HEK293T (cell line): Measurements from ENCODE around the gene PLEKHA5.
"Not testable (repeated sequence)": the region's sequence is repeated elsewhere in the genome, so short reads cannot be mapped to it uniquely, and the experiment has no call there.

ENCODE experiments used
- CTCF ChIA-PET: fragments of 350-600 bp; formaldehyde crosslinking; extraction: SDS; loops from one replicate; lab custom pipeline; 2021; ENCODE audit warnings: antibody characterized with exemption, inconsistent platforms; lab: Yijun Ruan, JAX
- POLR2A ChIA-PET: fragments of 350-600 bp; formaldehyde crosslinking; extraction: SDS; loops from one replicate; lab custom pipeline; 2020; ENCODE audit warnings: antibody characterized with exemption, inconsistent platforms; lab: Yijun Ruan, JAX
- DNase-seq: peaks from one replicate; pipeline ENCODE4 v3.0.0; 2012; ENCODE audit warnings: mixed read lengths; ENCODE audit errors: extremely low spot score
- ARNT ChIP-seq: fragments of 450-650 bp; IDR thresholded peaks from 2 replicates; pipeline ENCODE4 v1.6.1; 2017; ENCODE audit warnings: mild to moderate bottlenecking
- BHLHE40 ChIP-seq: fragments of 450-650 bp; IDR thresholded peaks from 2 replicates; pipeline ENCODE4 v1.6.1; 2016; ENCODE audit warnings: mild to moderate bottlenecking, moderate library complexity, borderline replicate concordance
- CTBP1 ChIP-seq: fragments of 450-650 bp; IDR thresholded peaks from 2 replicates; pipeline ENCODE4 v1.6.1; 2016; ENCODE audit warnings: borderline replicate concordance
- ELF4 ChIP-seq: fragments of 450-650 bp; IDR thresholded peaks from 2 replicates; pipeline ENCODE4 v1.6.1; 2017; ENCODE audit warnings: antibody characterized with exemption
- FOXA1 ChIP-seq: fragments of 450-650 bp; IDR thresholded peaks from 2 replicates; pipeline ENCODE4 v1.6.1; 2016; ENCODE audit warnings: mild to moderate bottlenecking
- FOXK2 ChIP-seq: fragments of 450-650 bp; IDR thresholded peaks from 2 replicates; pipeline ENCODE4 v1.6.1; 2016; ENCODE audit warnings: mild to moderate bottlenecking
- FOXM1 ChIP-seq: fragments of 450-650 bp; IDR thresholded peaks from 2 replicates; pipeline ENCODE4 v1.6.1; 2017; ENCODE audit warnings: mild to moderate bottlenecking, borderline replicate concordance
- HDGF ChIP-seq: fragments of 450-650 bp; IDR thresholded peaks from 2 replicates; pipeline ENCODE4 v1.6.1; 2017; ENCODE audit warnings: antibody characterized with exemption, borderline replicate concordance
- L3MBTL2 ChIP-seq: fragments of 450-650 bp; conservative IDR thresholded peaks from 2 replicates; pipeline ENCODE4 v1.6.1; 2016; ENCODE audit warnings: mild to moderate bottlenecking
- LEF1 ChIP-seq: fragments of 450-650 bp; IDR thresholded peaks from 2 replicates; pipeline ENCODE4 v1.6.1; 2017; ENCODE audit warnings: mild to moderate bottlenecking, borderline replicate concordance
- NFRKB ChIP-seq: fragments of 450-650 bp; IDR thresholded peaks from 2 replicates; pipeline ENCODE4 v1.6.1; 2016; ENCODE audit warnings: mild to moderate bottlenecking, moderate library complexity
- SP1 ChIP-seq: fragments of 450-650 bp; IDR thresholded peaks from 2 replicates; pipeline ENCODE4 v1.6.1; 2017
- SUZ12 ChIP-seq: fragments of 450-650 bp; IDR thresholded peaks from 2 replicates; pipeline ENCODE4 v1.6.1; 2016; ENCODE audit warnings: mild to moderate bottlenecking
- TARDBP ChIP-seq: fragments of 450-650 bp; IDR thresholded peaks from 2 replicates; pipeline ENCODE4 v1.6.1; 2016
- ZNF384 ChIP-seq: fragments of 450-650 bp; IDR thresholded peaks from 2 replicates; pipeline ENCODE4 v1.6.1; 2016
- TF ChIP-seq, protein P1 (sequence below): fragments of 450-650 bp; IDR thresholded peaks from 2 replicates; pipeline ENCODE4 v1.6.1; 2016

The PLEKHA5 gene

DNA sequence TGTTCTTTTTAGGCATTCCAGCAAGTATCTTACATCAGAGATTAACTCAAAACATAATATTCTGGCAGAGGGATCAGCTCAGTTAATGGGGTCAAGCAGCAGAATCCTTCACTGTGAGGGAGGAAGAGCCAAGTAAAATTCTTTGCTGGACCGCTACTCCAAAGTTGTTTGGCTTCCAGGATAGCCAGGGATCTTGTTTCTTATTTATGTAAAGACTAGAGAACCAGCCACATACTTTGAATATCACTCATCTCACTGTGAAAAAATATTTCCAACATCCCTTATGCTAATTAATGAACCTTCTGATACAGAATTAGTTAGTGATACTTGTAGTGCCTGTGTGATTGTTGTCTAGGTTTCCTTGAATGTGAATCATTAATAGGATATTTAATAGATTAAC is 94.2 kb downstream of the PLEKHA5 start:
- ChIA-PET POLR2A (no interaction called here), CTCF (interaction anchor here (0.9 kb wide), 1 partner anchor 8 kb away, joined by 4 read pairs; no protein-coding TSS in a partner anchor)
- no peak for TF ChIP-seq NFRKB
- no peak for TF ChIP-seq FOXM1
- no peak for TF ChIP-seq L3MBTL2
- no peak for TF ChIP-seq HDGF
- TF ChIP-seq FOXA1, result no peak
- no peak for TF ChIP-seq TARDBP
- no peak for TF ChIP-seq ELF4
- TF ChIP-seq CTBP1, result no peak
- no peak for DNase-seq

GRCh38 chr12:19224746-19225145 is 95.2 kb downstream of the PLEKHA5 start:
- DNase-seq, result no peak
- POLR2A ChIA-PET, result no interaction called here
- CTCF ChIA-PET, result no interaction called here
- TF ChIP-seq L3MBTL2 (no peak), SUZ12 (no peak), LEF1 (no peak), FOXM1 (no peak), CTBP1 (no peak), SP1 (no peak), TARDBP (no peak), ZNF384 (no peak), ARNT (no peak), NFRKB (no peak), FOXK2 (no peak), ELF4 (no peak)

DNA sequence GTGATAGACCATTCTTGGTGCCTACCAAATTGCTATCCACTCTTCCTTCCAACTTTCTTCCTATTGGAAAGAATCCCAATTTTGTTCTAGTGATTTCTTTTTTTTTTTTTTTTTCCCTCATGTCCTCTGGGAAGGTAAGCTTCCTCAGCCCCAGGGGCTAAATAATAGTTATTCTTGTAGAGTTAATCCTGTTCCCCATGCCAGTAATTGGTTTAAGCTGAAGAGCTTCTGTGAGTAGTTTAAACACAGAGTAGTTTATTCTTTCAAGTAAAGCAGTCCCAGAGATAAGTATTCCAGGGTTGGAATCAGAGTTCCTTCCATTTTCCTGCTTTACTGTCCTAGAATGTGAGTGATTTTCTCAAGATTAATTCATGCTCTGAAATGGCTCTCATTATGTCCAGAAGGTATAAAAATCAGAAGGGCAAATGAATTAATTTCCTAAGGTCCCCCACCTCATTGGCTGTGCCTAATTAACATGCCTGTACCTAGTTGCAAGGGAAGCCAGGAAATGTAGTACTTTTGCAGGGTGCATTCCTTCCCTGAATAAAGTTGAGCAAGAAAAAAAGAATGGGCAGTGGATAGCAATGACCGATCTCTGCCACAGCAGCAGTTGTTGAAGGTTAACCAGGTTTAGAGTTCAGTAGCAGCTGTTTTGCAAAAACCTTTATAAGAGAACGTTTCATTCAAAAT is 97.8 kb downstream of the PLEKHA5 start:
- no peak for DNase-seq
- POLR2A ChIA-PET, result no interaction called here

GRCh38 chr12:19227880-19228210 is 98.3 kb downstream of the PLEKHA5 start:
- no peak for DNase-seq
- POLR2A ChIA-PET, result no interaction called here
- TF ChIP-seq L3MBTL2, result no peak
- TF ChIP-seq HDGF, result no peak
- no peak for TF ChIP-seq BHLHE40
- TF ChIP-seq ELF4, result no peak
- TF ChIP-seq SUZ12, result no peak
- no peak for TF ChIP-seq NFRKB
- no peak for TF ChIP-seq FOXA1
- TF ChIP-seq FOXK2, result no peak
- TF ChIP-seq TARDBP, result no peak
- no peak for TF ChIP-seq FOXM1
- no peak for TF ChIP-seq LEF1
- no peak for TF ChIP-seq ARNT
- TF ChIP-seq ZNF384, result no peak
- CTCF ChIA-PET, result interaction anchor here (0.6 kb wide), 1 partner anchor 357 kb away, joined by 3 read pairs; no protein-coding TSS in a partner anchor

More for the DNA sequence above, 97.8 kb downstream of the PLEKHA5 start:
- CTCF ChIA-PET, result no interaction called here
- TF ChIP-seq CTBP1, result no peak

GRCh38 chr12:19229021-19229420 is 99.5 kb downstream of the PLEKHA5 start:
- CTCF ChIA-PET, DNase-seq, POLR2A ChIA-PET: not testable (repeated sequence)

- ChIA-PET POLR2A (no interaction called here), CTCF (no interaction called here)
- TF ChIP-seq, protein P1, sequence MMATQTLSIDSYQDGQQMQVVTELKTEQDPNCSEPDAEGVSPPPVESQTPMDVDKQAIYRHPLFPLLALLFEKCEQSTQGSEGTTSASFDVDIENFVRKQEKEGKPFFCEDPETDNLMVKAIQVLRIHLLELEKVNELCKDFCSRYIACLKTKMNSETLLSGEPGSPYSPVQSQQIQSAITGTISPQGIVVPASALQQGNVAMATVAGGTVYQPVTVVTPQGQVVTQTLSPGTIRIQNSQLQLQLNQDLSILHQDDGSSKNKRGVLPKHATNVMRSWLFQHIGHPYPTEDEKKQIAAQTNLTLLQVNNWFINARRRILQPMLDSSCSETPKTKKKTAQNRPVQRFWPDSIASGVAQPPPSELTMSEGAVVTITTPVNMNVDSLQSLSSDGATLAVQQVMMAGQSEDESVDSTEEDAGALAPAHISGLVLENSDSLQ, result no peak
- no peak for TF ChIP-seq BHLHE40
- no peak for DNase-seq
These were observed 100.8 kb downstream of the PLEKHA5 start for GRCh38 chr12:19230299-19230866.

DNA sequence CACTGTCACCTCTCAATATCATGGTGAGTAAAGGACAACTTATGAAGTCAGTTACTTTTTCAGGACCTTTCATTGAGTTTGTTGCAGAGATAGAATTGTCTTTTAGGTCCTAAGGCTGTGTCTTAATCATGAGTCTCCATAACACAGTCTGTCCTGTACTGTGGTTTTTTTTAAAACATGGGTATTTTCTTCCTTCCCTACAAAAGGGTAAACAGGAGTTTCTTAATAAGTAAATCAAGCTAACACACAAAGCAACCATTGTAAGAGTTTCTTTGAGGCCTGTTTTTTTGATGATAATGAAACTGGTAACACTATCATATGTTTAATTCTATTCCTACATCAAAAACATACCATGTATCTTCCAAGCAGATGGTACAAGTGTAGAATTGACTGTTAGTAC is 101.4 kb downstream of the PLEKHA5 start:
- DNase-seq, result no peak
- no peak for TF ChIP-seq TARDBP
- CTCF ChIA-PET, result no interaction called here
- POLR2A ChIA-PET, result no interaction called here

DNA sequence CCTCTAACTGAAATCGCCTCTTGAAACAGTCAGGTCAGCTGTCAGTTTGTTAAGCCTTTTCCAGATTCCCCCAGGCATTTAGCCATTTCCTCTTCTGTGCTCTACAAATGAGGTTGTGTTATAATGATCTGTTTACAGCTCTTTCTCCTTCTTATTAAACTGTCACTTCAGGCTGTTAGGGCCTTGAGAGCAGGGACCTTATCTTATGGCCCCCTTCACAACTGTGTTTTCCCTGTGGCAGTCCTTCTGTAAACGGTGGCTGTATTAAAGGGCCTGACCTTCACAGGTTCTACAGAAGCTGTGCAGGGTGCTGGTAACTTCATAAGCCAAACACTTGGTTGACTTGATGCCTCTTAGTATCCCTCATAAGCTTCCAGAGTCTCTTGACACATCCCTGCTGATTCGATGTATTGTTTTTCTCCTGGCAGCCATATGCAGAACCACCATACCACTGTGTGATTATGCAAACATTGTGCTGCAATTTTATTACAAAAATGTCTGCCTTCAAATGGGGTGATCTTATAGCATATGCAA is 104.7 kb downstream of the PLEKHA5 start:
- peak; percentile 8 for DNase-seq
- ChIA-PET CTCF (no interaction called here), POLR2A (interaction anchor here (0.8 kb wide), 1 partner anchor 13 kb away, joined by 3 read pairs; no protein-coding TSS in a partner anchor)
- TF ChIP-seq, protein P1, result peak; percentile 66
- TF ChIP-seq HDGF, result no peak
